Breast epithelium (tissue), 3 donors: Measurements from ENCODE around the gene FRMD3.

Source experiments
- POLR2A ChIP-seq: fragments of 450-650 bp; IDR thresholded peaks from one replicate; pipeline ENCODE4 v1.6.1; 2016; ENCODE audit warnings: antibody characterized with exemption, mild to moderate bottlenecking, moderate library complexity
- POLR2AphosphoS5 ChIP-seq, 3 donors: sonication (generic); formaldehyde crosslinking; IDR thresholded peaks; one replicate each; pipeline ENCODE4 v1.6.1; 2017; ENCODE audit warnings: antibody characterized with exemption in 3 of 3
- TF ChIP-seq, protein P1 (sequence below), 3 donors: fragments of 450-650 bp; IDR thresholded peaks; one replicate each; pipeline ENCODE4 v1.5.1; 2016 to 2017; ENCODE audit warnings: antibody characterized with exemption in 3 of 3, mild to moderate bottlenecking in 3 of 3, moderate library complexity in 3 of 3

DNA sequence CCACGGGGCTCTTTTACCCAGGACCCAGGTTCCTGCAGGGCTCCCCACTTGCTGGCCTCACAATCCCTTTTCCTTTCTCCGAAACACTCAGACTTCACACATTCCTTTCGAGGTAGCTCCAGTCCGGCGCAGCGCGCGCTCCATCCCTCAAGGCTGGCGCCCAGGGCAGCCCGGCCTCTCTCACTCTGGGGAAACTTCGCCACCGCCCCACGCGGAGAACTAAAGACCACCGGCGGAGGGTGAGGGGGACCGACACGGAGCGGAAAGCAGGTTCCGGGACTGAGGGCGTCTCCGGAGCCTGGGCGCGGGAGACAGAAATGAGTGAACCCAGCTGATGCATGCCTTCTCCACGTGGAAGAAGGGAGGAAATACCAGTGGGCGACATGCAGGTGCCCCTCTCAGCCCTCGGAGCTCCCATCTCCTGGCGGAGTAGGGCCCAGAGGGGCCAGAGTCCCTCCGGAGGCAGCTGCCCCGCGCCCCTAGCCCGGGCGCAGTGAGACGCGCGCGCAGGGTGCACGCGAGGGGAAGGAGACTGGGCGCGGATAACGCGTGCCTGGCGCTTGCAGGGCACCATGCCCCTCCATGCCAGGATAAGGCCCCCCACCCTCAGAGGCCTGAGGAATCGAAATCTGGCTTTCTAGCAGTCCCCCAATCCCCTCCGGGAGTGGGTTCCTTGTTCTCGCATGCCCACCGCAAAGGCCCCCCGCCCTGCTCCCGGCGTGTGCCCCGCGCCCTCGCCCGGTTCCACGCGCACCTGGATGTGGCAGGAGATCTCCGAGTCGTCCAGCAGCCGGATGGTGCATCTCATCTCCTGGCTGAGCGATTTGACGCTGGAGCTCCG, 650 bp downstream of the FRMD3 start:
- TF ChIP-seq, protein P1, sequence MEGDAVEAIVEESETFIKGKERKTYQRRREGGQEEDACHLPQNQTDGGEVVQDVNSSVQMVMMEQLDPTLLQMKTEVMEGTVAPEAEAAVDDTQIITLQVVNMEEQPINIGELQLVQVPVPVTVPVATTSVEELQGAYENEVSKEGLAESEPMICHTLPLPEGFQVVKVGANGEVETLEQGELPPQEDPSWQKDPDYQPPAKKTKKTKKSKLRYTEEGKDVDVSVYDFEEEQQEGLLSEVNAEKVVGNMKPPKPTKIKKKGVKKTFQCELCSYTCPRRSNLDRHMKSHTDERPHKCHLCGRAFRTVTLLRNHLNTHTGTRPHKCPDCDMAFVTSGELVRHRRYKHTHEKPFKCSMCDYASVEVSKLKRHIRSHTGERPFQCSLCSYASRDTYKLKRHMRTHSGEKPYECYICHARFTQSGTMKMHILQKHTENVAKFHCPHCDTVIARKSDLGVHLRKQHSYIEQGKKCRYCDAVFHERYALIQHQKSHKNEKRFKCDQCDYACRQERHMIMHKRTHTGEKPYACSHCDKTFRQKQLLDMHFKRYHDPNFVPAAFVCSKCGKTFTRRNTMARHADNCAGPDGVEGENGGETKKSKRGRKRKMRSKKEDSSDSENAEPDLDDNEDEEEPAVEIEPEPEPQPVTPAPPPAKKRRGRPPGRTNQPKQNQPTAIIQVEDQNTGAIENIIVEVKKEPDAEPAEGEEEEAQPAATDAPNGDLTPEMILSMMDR (IDR thresholded peaks at IDR 0.05) = no peak
- TF ChIP-seq POLR2A (no peak), POLR2AphosphoS5 (IDR thresholded peaks at IDR 0.05) (no peak)
